Measurements from ENCODE around the gene CFAP299. TPM values are rescaled to one million over a fixed set of nuclear protein-coding genes. Genes with fewer than 3 reads are reported as not detected.

Gene CFAP299
- total and polyA plus RNA-seq, 4 donors, result not detected

- Histone ChIP-seq H3K4me1 (ENCODE audit: control insufficient read depth in 1 of 2, insufficient read depth in 2 of 2, low read length in 2 of 2) (no peaks in the 10 kb centered on the region), H3K27ac (ENCODE audit: low read depth in 1 of 2, low read length in 2 of 2) (no peak overlapping the region), H3K4me3 (ENCODE audit: low read length in 2 of 2) (no peak overlapping the region), H3K36me3 (ENCODE audit: control insufficient read depth in 1 of 2, insufficient read depth in 2 of 2, low read length in 1 of 2) (no peaks in the 10 kb centered on the region), H3K9me3 (ENCODE audit: control insufficient read depth, low read length) (no peaks in the 10 kb centered on the region), H3K27me3 (ENCODE audit: control insufficient read depth in 1 of 2, insufficient read depth in 2 of 2, low read length in 1 of 2) (no peaks in the 10 kb centered on the region)
- peak; percentile 80 for ATAC-seq (ENCODE audit: low FRiP score)
- DNase-seq, result no peak
- 79 to 86% methylated on average over 3 of the region's 3 CpGs for WGBS, 2 donors
- intact Hi-C loops (cut with DNase I), result no loop called here
Observed at GRCh38 chr4:80475798-80476197, 140.3 kb downstream of the CFAP299 start.

DNA sequence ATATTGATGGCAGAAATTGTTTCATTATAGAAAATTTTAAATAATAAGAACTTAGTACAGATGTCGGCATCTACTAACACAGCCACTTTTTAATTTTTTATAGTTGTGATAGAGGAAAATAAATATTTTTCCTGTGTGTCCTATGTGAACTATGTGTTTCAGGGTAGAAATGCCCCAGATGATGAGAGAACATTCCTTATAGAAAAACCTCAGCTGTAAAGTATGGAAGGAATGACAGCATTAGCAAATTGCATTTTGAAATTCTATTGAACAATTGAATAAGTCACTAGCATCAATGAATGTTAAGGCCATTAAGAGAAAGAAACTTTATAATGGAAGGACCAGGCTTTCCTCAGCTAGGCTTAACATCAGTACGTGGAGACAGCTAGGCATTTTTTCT is 149.2 kb downstream of the CFAP299 start:
- 53 to 61% methylated on average over 2 of the region's 2 CpGs for WGBS, 2 donors
- Histone ChIP-seq H3K4me1 (ENCODE audit: control insufficient read depth in 1 of 2, insufficient read depth in 2 of 2, low read length in 2 of 2) (no peaks in the 10 kb centered on the region), H3K4me3 (ENCODE audit: low read length in 2 of 2) (no peak overlapping the region), H3K27me3 (ENCODE audit: control insufficient read depth in 1 of 2, insufficient read depth in 2 of 2, low read length in 1 of 2) (no peaks in the 10 kb centered on the region), H3K9me3 (ENCODE audit: control insufficient read depth, low read length) (no peaks in the 10 kb centered on the region), H3K36me3 (ENCODE audit: control insufficient read depth in 1 of 2, insufficient read depth in 2 of 2, low read length in 1 of 2) (no peaks in the 10 kb centered on the region), H3K27ac (ENCODE audit: low read depth in 1 of 2, low read length in 2 of 2) (no peak overlapping the region)
- intact Hi-C loops (cut with DNase I), result no loop called here
- DNase-seq, result no peak
- no peak for ATAC-seq (ENCODE audit: low FRiP score)

- intact Hi-C loops (cut with DNase I), result no loop called here
- H3K4me1 ChIP-seq (ENCODE audit: control insufficient read depth in 1 of 2, insufficient read depth in 2 of 2, low read length in 2 of 2), result no peaks in the 10 kb centered on the region
- H3K9me3 ChIP-seq (ENCODE audit: control insufficient read depth, low read length), result no peaks in the 10 kb centered on the region
- 54% methylated on average over 3 of the region's 3 CpGs for WGBS, 2 donors
- ATAC-seq (ENCODE audit: low FRiP score), result no peak
- H3K4me3 ChIP-seq (ENCODE audit: low read length in 2 of 2), result no peak overlapping the region
- no peak for DNase-seq
- no peak overlapping the region for H3K27ac ChIP-seq (ENCODE audit: low read depth in 1 of 2, low read length in 2 of 2)
- H3K36me3 ChIP-seq (ENCODE audit: control insufficient read depth in 1 of 2, insufficient read depth in 2 of 2, low read length in 1 of 2), result no peaks in the 10 kb centered on the region
- H3K27me3 ChIP-seq (ENCODE audit: control insufficient read depth in 1 of 2, insufficient read depth in 2 of 2, low read length in 1 of 2), result no peaks in the 10 kb centered on the region
Observed at GRCh38 chr4:80486603-80487002, 151.1 kb downstream of the CFAP299 start.

DNA sequence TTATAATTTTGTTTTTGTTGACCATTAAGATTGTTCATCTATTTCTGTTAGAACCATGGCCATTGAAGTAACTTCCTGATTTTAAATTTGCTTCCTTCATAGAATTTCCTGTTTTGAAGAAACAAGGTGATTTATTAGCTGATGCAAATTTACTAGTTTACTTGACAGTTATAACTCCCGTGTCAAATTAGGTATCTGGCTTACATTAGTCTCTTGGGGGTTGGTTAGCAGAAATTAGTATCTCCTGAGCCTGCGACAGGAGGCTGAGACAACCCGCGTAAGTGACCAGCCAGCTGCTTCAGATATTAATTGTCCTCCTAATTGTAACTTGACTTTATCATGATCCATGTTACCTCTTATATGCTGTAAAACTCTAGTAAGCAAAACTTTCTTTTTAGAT is 154.3 kb downstream of the CFAP299 start:
- no peak overlapping the region for H3K27ac ChIP-seq (ENCODE audit: low read depth in 1 of 2, low read length in 2 of 2)
- no peak overlapping the region for H3K4me3 ChIP-seq (ENCODE audit: low read length in 2 of 2)
- 51 to 83% methylated on average over 4 of the region's 4 CpGs for WGBS, 2 donors
- H3K36me3 ChIP-seq (ENCODE audit: control insufficient read depth in 1 of 2, insufficient read depth in 2 of 2, low read length in 1 of 2), result no peaks in the 10 kb centered on the region
- intact Hi-C loops (cut with DNase I), result no loop called here
- no peaks in the 10 kb centered on the region for H3K27me3 ChIP-seq (ENCODE audit: control insufficient read depth in 1 of 2, insufficient read depth in 2 of 2, low read length in 1 of 2)
- H3K4me1 ChIP-seq (ENCODE audit: control insufficient read depth in 1 of 2, insufficient read depth in 2 of 2, low read length in 2 of 2), result no peaks in the 10 kb centered on the region
- ATAC-seq (ENCODE audit: low FRiP score) (no peak), DNase-seq (no peak)
- no peaks in the 10 kb centered on the region for H3K9me3 ChIP-seq (ENCODE audit: control insufficient read depth, low read length)

DNA sequence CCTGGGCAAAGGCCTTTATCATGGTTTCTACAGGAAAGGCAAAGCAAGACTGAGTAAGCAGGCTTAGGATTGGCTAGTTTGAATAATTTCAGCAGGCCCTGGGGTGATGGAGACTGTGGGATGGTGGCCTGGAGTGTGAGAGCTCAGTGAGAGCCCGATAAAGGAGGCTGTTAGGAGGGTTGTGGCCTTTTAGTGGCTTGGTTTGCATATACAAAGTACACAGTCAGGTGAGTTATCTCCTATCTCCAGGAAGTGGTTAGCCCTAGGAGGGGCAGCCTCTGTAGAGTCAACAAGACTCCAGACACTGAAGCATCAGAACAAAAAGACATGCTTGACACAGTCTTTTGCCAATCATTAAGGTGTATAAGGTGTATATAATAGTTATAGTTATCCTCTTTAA is 157.2 kb downstream of the CFAP299 start:
- 76 to 89% methylated on average over 1 of the region's 1 CpG for WGBS, 2 donors
- H3K4me3 ChIP-seq (ENCODE audit: low read length in 2 of 2), result no peak overlapping the region
- no peaks in the 10 kb centered on the region for H3K4me1 ChIP-seq (ENCODE audit: control insufficient read depth in 1 of 2, insufficient read depth in 2 of 2, low read length in 2 of 2)
- no peaks in the 10 kb centered on the region for H3K9me3 ChIP-seq (ENCODE audit: control insufficient read depth, low read length)
- no peaks in the 10 kb centered on the region for H3K36me3 ChIP-seq (ENCODE audit: control insufficient read depth in 1 of 2, insufficient read depth in 2 of 2, low read length in 1 of 2)
- no peaks in the 10 kb centered on the region for H3K27me3 ChIP-seq (ENCODE audit: control insufficient read depth in 1 of 2, insufficient read depth in 2 of 2, low read length in 1 of 2)
- H3K27ac ChIP-seq (ENCODE audit: low read depth in 1 of 2, low read length in 2 of 2), result no peak overlapping the region
- peak; percentile 33 for ATAC-seq (ENCODE audit: low FRiP score)
- DNase-seq, result no peak
- intact Hi-C loops (cut with DNase I), result no loop called here

DNA sequence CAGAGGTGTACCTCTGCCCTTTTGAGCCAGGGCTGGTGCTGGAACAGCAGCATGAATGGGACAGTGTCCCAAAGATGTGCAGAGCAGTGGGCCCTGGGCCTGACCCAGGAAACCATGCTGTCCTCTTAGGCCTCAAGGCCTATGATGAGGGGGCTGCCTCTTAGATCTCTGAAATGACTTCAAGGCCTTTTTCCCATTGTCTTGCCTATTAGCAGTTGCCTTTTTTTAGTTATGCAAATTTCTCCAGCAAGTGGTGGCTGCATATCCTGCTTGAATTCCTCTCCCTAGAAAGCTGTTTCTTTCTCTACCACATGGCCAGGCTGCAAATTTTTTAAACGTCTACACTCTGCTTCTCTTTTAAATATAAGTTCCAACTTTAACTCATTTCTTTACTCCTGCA is 160.3 kb downstream of the CFAP299 start:
- intact Hi-C loops (cut with DNase I), result no loop called here
- Histone ChIP-seq H3K36me3 (ENCODE audit: control insufficient read depth in 1 of 2, insufficient read depth in 2 of 2, low read length in 1 of 2) (no peaks in the 10 kb centered on the region), H3K9me3 (ENCODE audit: control insufficient read depth, low read length) (no peaks in the 10 kb centered on the region), H3K27me3 (ENCODE audit: control insufficient read depth in 1 of 2, insufficient read depth in 2 of 2, low read length in 1 of 2) (no peaks in the 10 kb centered on the region), H3K4me3 (ENCODE audit: low read length in 2 of 2) (no peak overlapping the region), H3K27ac (ENCODE audit: low read depth in 1 of 2, low read length in 2 of 2) (no peak overlapping the region), H3K4me1 (ENCODE audit: control insufficient read depth in 1 of 2, insufficient read depth in 2 of 2, low read length in 2 of 2) (no peaks in the 10 kb centered on the region)
- ATAC-seq (ENCODE audit: low FRiP score), result no peak
- DNase-seq, result no peak
- 31 to 44% methylated on average over 1 of the region's 1 CpG for WGBS, 2 donors

GRCh38 chr4:80498725-80499124 is 163.2 kb downstream of the CFAP299 start:
- DNase-seq, result no peak
- H3K9me3 ChIP-seq (ENCODE audit: control insufficient read depth, low read length), result no peaks in the 10 kb centered on the region
- H3K36me3 ChIP-seq (ENCODE audit: control insufficient read depth in 1 of 2, insufficient read depth in 2 of 2, low read length in 1 of 2), result no peaks in the 10 kb centered on the region
- 63 to 74% methylated on average over 1 of the region's 1 CpG for WGBS, 2 donors
- ATAC-seq (ENCODE audit: low FRiP score), result no peak
- H3K27ac ChIP-seq (ENCODE audit: low read depth in 1 of 2, low read length in 2 of 2), result no peak overlapping the region
- H3K4me1 ChIP-seq (ENCODE audit: control insufficient read depth in 1 of 2, insufficient read depth in 2 of 2, low read length in 2 of 2), result no peaks in the 10 kb centered on the region
- intact Hi-C loops (cut with DNase I), result no loop called here
- H3K4me3 ChIP-seq (ENCODE audit: low read length in 2 of 2), result no peak overlapping the region
- no peaks in the 10 kb centered on the region for H3K27me3 ChIP-seq (ENCODE audit: control insufficient read depth in 1 of 2, insufficient read depth in 2 of 2, low read length in 1 of 2)

DNA sequence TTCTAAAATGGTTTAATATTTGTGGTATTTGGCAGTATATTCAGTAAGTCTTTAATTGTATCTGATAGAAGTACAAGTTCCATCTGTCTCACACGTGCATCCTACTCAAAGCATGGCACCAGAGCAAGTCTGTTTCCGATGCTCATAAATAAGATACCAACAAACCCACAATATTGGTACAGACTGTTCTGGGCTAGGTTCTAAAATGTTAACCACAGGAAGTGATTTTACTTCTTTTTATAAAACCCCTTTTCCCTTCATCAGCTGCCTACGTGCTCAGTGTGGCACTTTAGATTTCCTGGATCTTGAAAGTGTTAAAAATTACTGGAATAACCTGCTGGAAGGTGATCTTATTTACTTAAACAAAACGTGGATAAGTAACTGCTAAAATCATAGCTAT is 165.1 kb downstream of the CFAP299 start:
- no peaks in the 10 kb centered on the region for H3K36me3 ChIP-seq (ENCODE audit: control insufficient read depth in 1 of 2, insufficient read depth in 2 of 2, low read length in 1 of 2)
- no peak overlapping the region for H3K27ac ChIP-seq (ENCODE audit: low read depth in 1 of 2, low read length in 2 of 2)
- H3K9me3 ChIP-seq (ENCODE audit: control insufficient read depth, low read length), result no peaks in the 10 kb centered on the region
- DNase-seq, result no peak
- intact Hi-C loops (cut with DNase I), result no loop called here
- no peak overlapping the region for H3K4me3 ChIP-seq (ENCODE audit: low read length in 2 of 2)
- 59 to 61% methylated on average over 4 of the region's 4 CpGs for WGBS, 2 donors
- no peak for ATAC-seq (ENCODE audit: low FRiP score)
- H3K4me1 ChIP-seq (ENCODE audit: control insufficient read depth in 1 of 2, insufficient read depth in 2 of 2, low read length in 2 of 2), result no peaks in the 10 kb centered on the region
- H3K27me3 ChIP-seq (ENCODE audit: control insufficient read depth in 1 of 2, insufficient read depth in 2 of 2, low read length in 1 of 2), result no peaks in the 10 kb centered on the region

GRCh38 chr4:80507077-80507476 is 171.5 kb downstream of the CFAP299 start:
- no peaks in the 10 kb centered on the region for H3K4me1 ChIP-seq (ENCODE audit: control insufficient read depth in 1 of 2, insufficient read depth in 2 of 2, low read length in 2 of 2)
- intact Hi-C loops (cut with DNase I), result no loop called here
- ATAC-seq (ENCODE audit: low FRiP score) (no peak), DNase-seq (no peak)
- H3K27ac ChIP-seq (ENCODE audit: low read depth in 1 of 2, low read length in 2 of 2), result no peak overlapping the region
- no peaks in the 10 kb centered on the region for H3K36me3 ChIP-seq (ENCODE audit: control insufficient read depth in 1 of 2, insufficient read depth in 2 of 2, low read length in 1 of 2)
- no peaks in the 10 kb centered on the region for H3K9me3 ChIP-seq (ENCODE audit: control insufficient read depth, low read length)
- WGBS, 2 donors, result 0 to 63% methylated on average over 1 of the region's 1 CpG
- H3K27me3 ChIP-seq (ENCODE audit: control insufficient read depth in 1 of 2, insufficient read depth in 2 of 2, low read length in 1 of 2), result no peaks in the 10 kb centered on the region
- H3K4me3 ChIP-seq (ENCODE audit: low read length in 2 of 2), result no peak overlapping the region

All from aorta (tissue), 5 donors.